Parathyroid adenoma (tissue), 2 donors: ENCODE results near the gene ETNK2.
A peak's percentile ranks its signal among the peaks of the same experiment; 100 is the strongest.

Experiments used
- H2AFZ ChIP-seq: fragments of 300-600 bp; sonication (generic); one replicate; pipeline ENCODE4 v1.7.0; 2017; ENCODE audit warnings: antibody characterized with exemption, mild to moderate bottlenecking
- H3K27ac ChIP-seq: fragments of 300-600 bp; sonication (generic); one replicate; pipeline ENCODE4 v1.7.0; 2017
- H3K27me3 ChIP-seq: fragments of 300-600 bp; sonication (generic); one replicate; pipeline ENCODE4 v1.7.0; 2017; ENCODE audit warnings: low read length; ENCODE audit not compliant: control insufficient read depth, insufficient read depth
- H3K36me3 ChIP-seq: fragments of 300-600 bp; sonication (generic); one replicate; pipeline ENCODE4 v1.7.0; 2017; ENCODE audit warnings: low read length; ENCODE audit not compliant: control insufficient read depth, insufficient read depth
- H3K4me1 ChIP-seq: fragments of 300-600 bp; sonication (generic); one replicate; pipeline ENCODE4 v1.7.0; 2017; ENCODE audit warnings: control low read depth
- H3K4me2 ChIP-seq: fragments of 300-600 bp; sonication (generic); one replicate; pipeline ENCODE4 v1.7.0; 2017; ENCODE audit warnings: low read length
- H3K4me3 ChIP-seq: fragments of 300-600 bp; sonication (generic); one replicate; pipeline ENCODE4 v1.7.0; 2017; ENCODE audit warnings: low read depth, low read length
- H3K79me2 ChIP-seq: fragments of 300-600 bp; sonication (generic); one replicate; pipeline ENCODE4 v1.7.0; 2017; ENCODE audit warnings: control low read depth
- H3K9ac ChIP-seq: fragments of 300-600 bp; sonication (generic); one replicate; pipeline ENCODE4 v1.7.0; 2017; ENCODE audit warnings: mild to moderate bottlenecking
- H3K9me3 ChIP-seq: fragments of 300-600 bp; sonication (generic); one replicate; pipeline ENCODE4 v1.7.0; 2017; ENCODE audit warnings: low read length; ENCODE audit not compliant: control insufficient read depth
- CTCF ChIP-seq: fragments of 300-600 bp; sonication (generic); IDR thresholded peaks from one replicate; pipeline ENCODE4 v1.7.0; 2017; ENCODE audit warnings: antibody characterized with exemption, mild to moderate bottlenecking
- donor health status: primary hyperparathyroidism.

ETNK2 gene

GRCh38 chr1:204088596-204088995 is 63.2 kb downstream of the ETNK2 start:
- Histone ChIP-seq H3K27ac (peak overlapping the region; percentile 96), H3K9me3 (no peaks in the 10 kb centered on the region), H3K4me1 (peaks cover 49% of the 10 kb centered on the region), H2AFZ (peak overlapping the region; percentile 42), H3K36me3 (no peaks in the 10 kb centered on the region), H3K79me2 (peaks cover 31% of the 10 kb centered on the region), H3K27me3 (no peaks in the 10 kb centered on the region), H3K9ac (no peak overlapping the region), H3K4me3 (no peak overlapping the region), H3K4me2 (peak overlapping the region; percentile 56)
- TF ChIP-seq CTCF = no peak

- no peak overlapping the region for H3K4me3 ChIP-seq
- peaks cover 49% of the 10 kb centered on the region for H3K4me1 ChIP-seq
- H3K79me2 ChIP-seq = peaks cover 25% of the 10 kb centered on the region
- no peak overlapping the region for H3K9ac ChIP-seq
- no peaks in the 10 kb centered on the region for H3K27me3 ChIP-seq
- TF ChIP-seq CTCF = no peak
- H3K9me3 ChIP-seq = no peaks in the 10 kb centered on the region
- peak overlapping the region; percentile 56 for H3K4me2 ChIP-seq
- peak overlapping the region; percentile 96 for H3K27ac ChIP-seq
- H3K36me3 ChIP-seq = no peaks in the 10 kb centered on the region
- H2AFZ ChIP-seq = peak overlapping the region; percentile 22
Measured at GRCh38 chr1:204087893-204088528, 63.8 kb downstream of the ETNK2 start.

- H3K9me3 ChIP-seq = no peaks in the 10 kb centered on the region
- H3K36me3 ChIP-seq = no peaks in the 10 kb centered on the region
- H2AFZ ChIP-seq = no peak overlapping the region
- H3K4me2 ChIP-seq = peak overlapping the region; percentile 56
- H3K27me3 ChIP-seq = no peaks in the 10 kb centered on the region
- H3K9ac ChIP-seq = no peak overlapping the region
- H3K4me3 ChIP-seq = no peak overlapping the region
- peaks cover 51% of the 10 kb centered on the region for H3K4me1 ChIP-seq
- peak overlapping the region; percentile 96 for H3K27ac ChIP-seq
- H3K79me2 ChIP-seq = peaks cover 23% of the 10 kb centered on the region
- no peak for TF ChIP-seq CTCF
Measured at GRCh38 chr1:204087181-204087892, 64.5 kb downstream of the ETNK2 start.

GRCh38 chr1:204085876-204086275 is 66.0 kb downstream of the ETNK2 start:
- Histone ChIP-seq H3K4me2 (no peak overlapping the region), H3K9ac (no peak overlapping the region), H3K27ac (no peak overlapping the region), H3K36me3 (no peaks in the 10 kb centered on the region), H3K79me2 (peaks cover 16% of the 10 kb centered on the region), H3K4me3 (no peak overlapping the region), H3K9me3 (no peaks in the 10 kb centered on the region), H2AFZ (no peak overlapping the region), H3K27me3 (no peaks in the 10 kb centered on the region), H3K4me1 (peaks cover 57% of the 10 kb centered on the region)
- no peak for TF ChIP-seq CTCF
